ENCODE measurements around the gene AKNA.

AKNA gene

DNA sequence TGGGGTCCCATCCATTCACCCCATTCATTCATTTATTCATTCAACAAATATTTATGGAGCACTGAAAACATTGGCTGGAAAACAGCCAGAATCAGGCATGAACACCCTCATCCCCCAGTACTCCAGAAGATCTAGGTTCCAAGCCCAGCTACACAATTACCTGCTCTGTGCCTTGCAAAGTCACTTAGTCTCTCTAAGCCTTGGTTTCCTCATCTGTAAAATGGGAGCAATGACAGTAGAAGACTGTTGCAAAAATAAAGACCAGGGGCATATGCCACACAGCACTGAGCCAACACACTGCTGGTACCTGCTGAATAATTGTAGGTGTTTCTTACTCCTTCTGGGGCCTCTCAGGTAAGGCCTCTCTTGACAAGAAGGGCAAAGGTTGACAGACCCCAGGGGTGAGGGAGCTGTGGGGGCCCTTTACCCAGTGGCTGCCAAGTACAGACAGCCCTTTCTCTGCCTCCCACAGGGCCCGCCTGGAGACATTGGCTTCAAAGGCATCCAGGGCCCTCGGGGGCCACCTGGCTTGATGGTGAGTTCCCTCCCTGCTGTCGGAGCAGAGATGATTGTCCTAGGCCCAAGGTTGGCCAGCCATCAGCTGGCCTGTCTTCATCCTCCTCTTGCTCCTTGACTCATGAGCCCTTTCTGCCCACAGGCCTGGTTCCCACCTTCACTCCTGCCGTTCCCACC is 87.5 kb downstream of the AKNA start:
- DNase-seq = no peak

DNA sequence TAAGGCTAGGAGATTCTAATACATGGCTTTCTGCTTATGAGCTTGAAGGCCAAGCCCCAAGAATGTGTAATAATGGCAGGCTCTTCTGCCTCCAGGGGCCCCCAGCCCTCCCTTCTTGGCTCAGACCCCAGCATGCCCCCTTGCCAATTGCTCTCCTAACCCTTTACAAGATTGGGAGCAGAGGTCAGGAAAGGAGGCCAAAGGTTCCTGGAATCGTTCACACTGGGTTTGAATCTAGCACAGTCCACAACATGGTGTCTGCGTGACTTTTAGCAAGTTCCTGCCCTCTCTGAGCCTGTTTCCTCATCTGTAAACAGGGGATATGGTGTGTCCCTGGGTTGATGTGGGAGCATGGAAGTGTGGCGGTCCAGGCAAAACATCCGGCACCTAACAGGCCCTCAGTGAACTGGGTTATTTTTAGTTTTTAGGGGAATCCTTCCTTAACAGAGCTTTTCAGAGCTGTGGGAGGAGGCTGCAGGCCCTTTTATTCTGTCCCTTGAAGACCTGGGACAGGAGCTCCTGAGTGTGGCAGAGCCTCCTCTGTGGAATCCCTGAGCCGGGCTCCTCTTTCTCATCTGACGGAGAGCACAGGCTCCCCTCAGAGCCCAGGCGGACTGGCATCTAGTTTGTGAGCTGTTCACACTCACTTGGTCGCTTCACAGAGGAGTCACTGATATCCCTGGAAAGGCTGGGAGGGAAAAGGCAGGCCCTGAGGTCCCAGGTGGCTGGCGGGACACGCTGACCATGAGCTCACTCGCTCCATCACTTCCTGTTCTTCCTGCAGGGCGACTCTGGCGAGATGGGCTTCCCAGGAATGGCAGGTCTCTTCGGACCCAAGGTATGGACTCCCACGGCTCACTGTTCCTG is 88.3 kb downstream of the AKNA start:
- no peak for DNase-seq

- DNase-seq = no peak
Observed at GRCh38 chr9:114296338-114296737, 91.4 kb downstream of the AKNA start.

GRCh38 chr9:114294664-114295063 is 93.1 kb downstream of the AKNA start:
- DNase-seq = no peak

- no peak for DNase-seq
Observed at GRCh38 chr9:114291886-114292590, 95.7 kb downstream of the AKNA start.

DNA sequence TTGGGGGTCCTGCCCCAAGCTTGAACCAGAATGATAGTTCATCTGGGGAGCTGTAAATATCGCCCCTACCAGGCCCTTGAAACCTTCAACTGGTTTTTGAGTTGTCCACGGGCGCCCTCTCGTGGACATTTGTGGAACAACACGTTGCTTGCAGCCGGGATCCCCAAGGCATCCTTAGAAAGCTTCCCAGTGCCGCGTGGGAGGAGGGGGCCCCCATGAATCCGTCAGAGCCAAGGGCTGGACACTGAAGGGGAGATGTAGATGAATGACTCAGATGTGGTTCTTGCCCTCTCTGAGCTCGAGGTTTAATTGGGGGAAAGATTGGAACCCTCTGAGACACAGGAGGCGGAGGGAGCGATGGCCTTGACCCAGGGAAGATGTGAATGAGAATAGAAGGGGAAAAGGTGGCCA is 96.7 kb downstream of the AKNA start:
- DNase-seq = peak; percentile 17

DNA sequence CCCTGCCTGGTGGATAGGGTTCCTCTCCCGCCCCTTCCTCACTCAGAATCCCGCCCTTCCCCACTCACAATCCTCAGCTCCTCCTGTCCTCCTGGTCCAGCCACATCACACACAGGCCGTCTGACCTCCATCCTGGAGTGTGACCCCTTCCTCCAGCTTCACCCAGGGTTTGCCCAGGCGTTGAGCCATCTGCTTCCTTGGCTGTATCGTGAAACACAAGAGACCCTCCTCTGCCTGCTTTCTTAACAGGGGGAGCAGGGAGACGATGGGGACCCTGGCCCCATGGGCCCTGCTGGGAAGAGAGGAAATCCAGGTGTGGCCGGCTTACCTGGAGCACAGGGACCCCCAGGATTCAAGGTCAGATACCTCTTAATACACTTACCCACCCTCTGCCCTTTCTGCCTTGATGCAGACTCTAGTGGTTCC is 97.2 kb downstream of the AKNA start:
- DNase-seq = no peak

GRCh38 chr9:114289571-114290481 is 98.0 kb downstream of the AKNA start:
- no peak for DNase-seq

GRCh38 chr9:114289106-114289505 is 98.7 kb downstream of the AKNA start:
- DNase-seq = no peak

GRCh38 chr9:114288193-114289091 is 99.3 kb downstream of the AKNA start:
- DNase-seq = no peak

GRCh38 chr9:114287763-114288192 is 100.0 kb downstream of the AKNA start:
- DNase-seq = no peak

DNA sequence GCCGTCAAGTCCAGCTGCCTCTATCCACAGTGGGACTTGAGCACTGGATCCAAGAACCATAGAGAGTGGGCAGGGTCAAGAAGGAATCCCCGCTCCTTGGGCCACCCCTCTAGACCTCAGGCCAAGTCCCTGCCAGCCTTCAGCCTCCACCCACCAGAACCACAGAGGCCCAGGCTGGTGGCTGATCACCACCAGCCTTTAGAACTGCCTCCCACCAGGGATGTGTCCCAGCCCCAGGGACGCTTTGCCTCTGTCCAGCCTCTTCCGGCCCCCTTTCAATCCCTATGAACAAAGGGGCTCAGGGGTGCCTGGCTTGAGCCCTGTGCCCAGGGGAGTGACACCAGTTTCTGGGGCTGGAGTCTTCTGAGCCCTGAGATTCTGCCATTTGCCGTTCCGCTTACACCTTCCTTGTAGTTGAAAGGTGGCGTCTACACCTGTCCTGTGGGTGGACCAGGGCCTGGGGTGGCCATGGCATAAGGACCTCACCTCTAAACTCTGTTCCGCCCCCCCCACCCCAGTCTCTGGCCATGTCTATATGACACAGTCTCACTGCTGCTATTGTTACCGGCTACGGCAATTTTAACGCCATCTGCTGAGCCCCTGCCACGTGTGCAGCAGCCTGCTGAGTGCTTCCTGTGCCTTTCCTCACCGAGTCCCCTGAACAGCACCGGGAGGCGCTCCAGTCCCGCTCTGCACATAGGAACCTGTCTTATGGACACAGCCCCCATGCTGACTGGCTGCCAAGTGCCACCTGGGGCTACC is 100.6 kb downstream of the AKNA start:
- no peak for DNase-seq

DNA sequence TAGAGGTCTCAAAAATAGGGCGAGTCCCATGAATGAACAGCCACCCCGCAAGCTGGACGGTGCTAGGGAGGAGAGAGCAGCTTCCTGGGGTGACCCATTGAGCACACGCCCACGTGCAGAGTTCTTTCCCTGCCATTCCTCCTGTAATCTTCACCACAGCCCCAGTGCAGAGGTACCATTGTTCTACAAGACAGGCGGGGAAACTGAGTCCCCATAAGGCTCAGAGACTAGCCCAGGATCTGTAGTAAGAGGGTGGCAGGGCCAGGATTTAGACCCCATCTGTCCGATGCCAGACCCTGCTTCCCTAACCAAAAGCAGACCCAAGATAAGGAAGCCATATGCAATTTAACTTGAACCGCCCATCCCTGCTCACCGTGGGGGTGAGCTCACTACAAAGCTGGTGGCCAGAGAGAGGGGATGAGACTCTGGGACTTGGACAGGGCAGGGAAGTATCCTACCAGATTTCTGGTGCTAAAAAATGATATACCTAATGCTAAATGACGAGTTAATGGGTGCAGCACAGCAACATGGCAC is 101.6 kb downstream of the AKNA start:
- no peak for DNase-seq

DNA sequence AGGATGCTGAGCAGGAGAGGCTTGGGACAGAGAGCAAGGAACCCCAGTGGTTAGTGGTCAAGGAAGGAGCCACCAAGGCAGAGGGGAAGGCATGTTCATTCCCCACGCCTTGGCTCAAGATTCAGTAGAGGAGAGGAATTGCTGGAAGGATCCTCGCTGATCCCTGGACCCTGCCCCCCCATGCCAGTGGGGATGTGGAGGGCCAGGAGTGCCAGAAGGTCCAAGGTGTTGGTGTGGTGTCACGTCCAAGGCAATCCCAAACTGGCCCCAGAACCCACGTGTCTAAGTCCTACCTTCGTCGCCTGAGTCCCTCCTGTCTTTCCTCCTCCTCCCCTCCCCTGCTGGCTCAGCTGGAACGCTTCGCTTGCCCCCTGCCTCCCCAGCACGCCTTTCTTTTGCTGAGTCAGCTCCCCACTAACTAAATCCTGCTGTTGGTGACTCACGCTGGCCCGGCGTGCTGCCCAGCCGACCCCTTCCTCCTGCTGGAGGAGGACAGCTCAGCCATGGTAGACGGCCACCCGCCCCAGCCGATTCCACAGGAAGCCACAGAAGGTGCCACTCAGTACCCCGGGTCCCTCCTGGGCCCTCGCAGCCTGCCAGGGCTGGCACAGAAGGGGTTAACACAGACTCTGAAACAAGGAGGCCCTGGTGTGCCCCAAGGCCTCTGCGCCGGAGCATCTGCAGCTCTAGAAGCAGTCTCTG is 102.5 kb downstream of the AKNA start:
- no peak for DNase-seq

- DNase-seq = no peak
Observed at GRCh38 chr9:114284316-114285060, 103.3 kb downstream of the AKNA start.

Data from NK-92 treated with Interleukin-12 subunit alpha and Interleukin-12 subunit beta, amount 100 ng/mL, for 24 hours (cell line).